Mucosa of descending colon (tissue), 3 donors: ENCODE measurements around the gene KCND2. TPM values are rescaled to one million over a fixed set of nuclear protein-coding genes. Genes with fewer than 3 reads are reported as not detected.

ENCODE experiments used
- ATAC-seq: fragments of 200-7000 bp; cut with Tn5 transposase; one replicate; pipeline ENCODE4 v1.9.1; 2020; ENCODE audit warnings: mild to moderate bottlenecking, moderate library complexity
- DNase-seq, 3 donors: peaks; one replicate each; pipeline ENCODE4 v3.0.0-alpha.2; 2020
- H3K36me3 ChIP-seq: fragments of 200-600 bp; one replicate; pipeline ENCODE4 v1.8.0; 2021; ENCODE audit warnings: low read depth, mild to moderate bottlenecking
- H3K4me1 ChIP-seq: fragments of 200-600 bp; one replicate; pipeline ENCODE4 v1.8.0; 2021; ENCODE audit warnings: low read depth, mild to moderate bottlenecking
- H3K4me3 ChIP-seq: fragments of 200-600 bp; one replicate; pipeline ENCODE4 v1.8.0; 2021; ENCODE audit warnings: mild to moderate bottlenecking
- H3K9me3 ChIP-seq: fragments of 200-600 bp; one replicate; pipeline ENCODE4 v1.8.0; 2021; ENCODE audit warnings: mild to moderate bottlenecking
- intact Hi-C, 2 donors: fragments of 100-400 bp; cut with DNase I in 1 of 2; cut with micrococcal nuclease in 1 of 2; formaldehyde crosslinking; loops; one replicate each; pipeline versions ENCODE4 v1.11.0 to v1.11.1; 2022; cut with DNase I, micrococcal nuclease
- total RNA-seq, 3 donors: library from RNA; stranded (reverse); fragmentation: NEBNext Ultra II Directional in 2 of 3; extraction: Animal tissue kit (Norgen Biotek cat#: 25700) in 2 of 3; gene quantifications; one replicate each; pipeline versions ENCODE4 v1.2.1 to v1.2.4, GENCODE V29; 2021 to 2023
- TF ChIP-seq, protein P1 (sequence below): fragments of 200-600 bp; IDR thresholded peaks from one replicate; pipeline ENCODE4 v1.8.0; 2022; ENCODE audit warnings: antibody characterized with exemption, mild to moderate bottlenecking
- donor health status: DM: no; HTN: no; CAD: no; lungs with moderate emphysema.
- donor health status: DM: no; HTN: no; CAD: no.
- donor health status: DM: no; HTN: yes; CAD: no.

The KCND2 gene
- total RNA-seq, 3 donors from 2014 or later, result 0.09 to 0.98 (median 0.41) TPM

GRCh38 chr7:120456699-120457098 is 183.7 kb downstream of the KCND2 start:
- no peaks in the 10 kb centered on the region for H3K36me3 ChIP-seq
- ATAC-seq, result no peak
- intact Hi-C loops, result no loop called here

GRCh38 chr7:120460949-120461348 is 188.0 kb downstream of the KCND2 start:
- TF ChIP-seq, protein P1, sequence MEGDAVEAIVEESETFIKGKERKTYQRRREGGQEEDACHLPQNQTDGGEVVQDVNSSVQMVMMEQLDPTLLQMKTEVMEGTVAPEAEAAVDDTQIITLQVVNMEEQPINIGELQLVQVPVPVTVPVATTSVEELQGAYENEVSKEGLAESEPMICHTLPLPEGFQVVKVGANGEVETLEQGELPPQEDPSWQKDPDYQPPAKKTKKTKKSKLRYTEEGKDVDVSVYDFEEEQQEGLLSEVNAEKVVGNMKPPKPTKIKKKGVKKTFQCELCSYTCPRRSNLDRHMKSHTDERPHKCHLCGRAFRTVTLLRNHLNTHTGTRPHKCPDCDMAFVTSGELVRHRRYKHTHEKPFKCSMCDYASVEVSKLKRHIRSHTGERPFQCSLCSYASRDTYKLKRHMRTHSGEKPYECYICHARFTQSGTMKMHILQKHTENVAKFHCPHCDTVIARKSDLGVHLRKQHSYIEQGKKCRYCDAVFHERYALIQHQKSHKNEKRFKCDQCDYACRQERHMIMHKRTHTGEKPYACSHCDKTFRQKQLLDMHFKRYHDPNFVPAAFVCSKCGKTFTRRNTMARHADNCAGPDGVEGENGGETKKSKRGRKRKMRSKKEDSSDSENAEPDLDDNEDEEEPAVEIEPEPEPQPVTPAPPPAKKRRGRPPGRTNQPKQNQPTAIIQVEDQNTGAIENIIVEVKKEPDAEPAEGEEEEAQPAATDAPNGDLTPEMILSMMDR, result no peak
- H3K4me3 ChIP-seq, result no peak overlapping the region
- H3K4me1 ChIP-seq, result no peaks in the 10 kb centered on the region
- H3K36me3 ChIP-seq, result no peaks in the 10 kb centered on the region
- H3K9me3 ChIP-seq, result peaks cover 15% of the 10 kb centered on the region
- intact Hi-C loops, result no loop called here
- no peak for DNase-seq
- no peak for ATAC-seq

More at GRCh38 chr7:120456699-120457098, 183.7 kb downstream of the KCND2 start:
- no peak for DNase-seq
- TF ChIP-seq, protein P1, result no peak
- H3K4me1 ChIP-seq, result no peaks in the 10 kb centered on the region
- H3K4me3 ChIP-seq, result no peak overlapping the region
- H3K9me3 ChIP-seq, result peaks cover 24% of the 10 kb centered on the region

DNA sequence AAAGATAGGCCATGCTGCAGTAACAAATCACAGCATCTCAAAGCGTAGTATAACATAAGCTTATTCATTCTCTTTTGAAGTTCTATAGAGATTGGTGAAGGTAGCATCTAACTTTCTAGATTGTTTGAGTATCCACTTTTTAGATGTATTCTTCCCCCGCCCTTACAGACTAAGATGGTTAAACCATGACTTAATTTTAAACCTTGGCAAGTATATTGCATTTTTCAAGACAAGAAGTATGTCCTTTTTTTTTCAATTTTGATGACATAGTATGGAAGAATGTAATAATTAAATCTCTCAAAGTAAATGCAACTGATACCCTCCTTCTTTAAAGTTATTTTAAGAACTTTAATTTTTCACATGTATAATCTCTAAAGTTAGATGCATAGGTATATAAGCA is 190.0 kb downstream of the KCND2 start:
- ATAC-seq, result no peak

GRCh38 chr7:120464104-120464503 is 191.1 kb downstream of the KCND2 start:
- intact Hi-C loops, result no loop called here
- ATAC-seq (no peak), DNase-seq (no peak)

More for the DNA sequence above, 190.0 kb downstream of the KCND2 start:
- TF ChIP-seq, protein P1, result no peak
- Histone ChIP-seq H3K4me3 (no peak overlapping the region), H3K4me1 (no peaks in the 10 kb centered on the region), H3K9me3 (no peaks in the 10 kb centered on the region), H3K36me3 (no peaks in the 10 kb centered on the region)
- intact Hi-C loops, result no loop called here
- no peak for DNase-seq

GRCh38 chr7:120467676-120468075 is 194.7 kb downstream of the KCND2 start:
- ATAC-seq, result no peak

More at GRCh38 chr7:120464104-120464503, 191.1 kb downstream of the KCND2 start:
- Histone ChIP-seq H3K9me3 (no peaks in the 10 kb centered on the region), H3K36me3 (no peaks in the 10 kb centered on the region), H3K4me3 (no peak overlapping the region), H3K4me1 (no peaks in the 10 kb centered on the region)
- TF ChIP-seq, protein P1, result no peak

More at GRCh38 chr7:120467676-120468075, 194.7 kb downstream of the KCND2 start:
- no peak for DNase-seq
- intact Hi-C loops, result no loop called here
- TF ChIP-seq, protein P1, result no peak
- Histone ChIP-seq H3K36me3 (no peaks in the 10 kb centered on the region), H3K4me3 (no peak overlapping the region), H3K4me1 (no peaks in the 10 kb centered on the region), H3K9me3 (no peaks in the 10 kb centered on the region)
